Measurements from ENCODE around the gene ENTPD1.
A peak's percentile ranks its signal among the peaks of the same experiment; 100 is the strongest.
"Not testable (repeated sequence)": the region's sequence is repeated elsewhere in the genome, so short reads cannot be mapped to it uniquely, and the experiment has no call there.

The ENTPD1 gene

GRCh38 chr10:95908450-95908849 is 152.5 kb downstream of the ENTPD1 start:
- no peak overlapping the region for H3K4me2 ChIP-seq (ENCODE audit: insufficient read depth, low read length, poor library complexity, severe bottlenecking)
- DNase-seq (ENCODE audit: low spot score), result no peak
- H3K27me3 ChIP-seq (ENCODE audit: control insufficient read depth in 3 of 3, insufficient read depth in 3 of 3, low read depth in 1 of 3, low read length in 3 of 3), result peaks cover 0 to 4% (median 0%) of the 10 kb centered on the region in 3 experiments
- H2BK5ac ChIP-seq (ENCODE audit: low read length), result no peak overlapping the region
- no peaks in the 10 kb centered on the region for H3K79me1 ChIP-seq (ENCODE audit: low read depth, low read length)
- H4K91ac ChIP-seq (ENCODE audit: low read depth, low read length, poor library complexity), result no peak overlapping the region
- H3K14ac ChIP-seq (ENCODE audit: low read length), result no peak overlapping the region
- no CpG with 5 or more reads among the region's 4 CpGs for WGBS, 2 donors (ENCODE audit: extremely low coverage in 2 of 2, insufficient read length in 2 of 2, insufficient replicate concordance in 1 of 2)
- no peak overlapping the region for H3K9ac ChIP-seq (ENCODE audit: low read depth, low read length, poor library complexity)
- no peak overlapping the region for H2BK15ac ChIP-seq (ENCODE audit: low read length)
- H2AFZ ChIP-seq (ENCODE audit: low read length), result peak overlapping the region; percentile 99
- H2BK120ac ChIP-seq (ENCODE audit: low read depth, low read length), result no peak overlapping the region
- H3K23ac ChIP-seq (ENCODE audit: low read depth, low read length, poor library complexity), result no peak overlapping the region
- H3K18ac ChIP-seq (ENCODE audit: low read length), result no peak overlapping the region
- H3K4ac ChIP-seq (ENCODE audit: low read length), result no peak overlapping the region
- peaks cover 3 to 13% of the 10 kb centered on the region in 2 donors for H3K36me3 ChIP-seq (replicated peaks in 1 of 2; ENCODE audit: control insufficient read depth in 2 of 2, insufficient read depth in 2 of 2, low read length in 2 of 2)
- no peak overlapping the region for H4K8ac ChIP-seq (ENCODE audit: low read depth, low read length)
- peaks cover 0 to 2% of the 10 kb centered on the region in 2 donors for H3K4me1 ChIP-seq (ENCODE audit: control insufficient read depth in 2 of 2, insufficient read depth in 1 of 2, low read depth in 1 of 2, low read length in 2 of 2)
- H2AK5ac ChIP-seq (ENCODE audit: low read depth, low read length), result no peak overlapping the region
- H3K4me3 ChIP-seq (ENCODE audit: low read length in 2 of 2), result peak overlapping the region in 1 of 2 donors; percentile 92
- no peaks in the 10 kb centered on the region for H3K9me3 ChIP-seq (replicated peaks in 1 of 2; ENCODE audit: control insufficient read depth in 2 of 2, insufficient read depth in 1 of 2, low read depth in 1 of 2, low read length in 2 of 2)
- no peak overlapping the region for H3K27ac ChIP-seq (replicated peaks; ENCODE audit: low read length)
- no peak overlapping the region for H2BK12ac ChIP-seq (ENCODE audit: low read length)

GRCh38 chr10:95909561-95909960 is 153.6 kb downstream of the ENTPD1 start:
- no peak overlapping the region for H3K23ac ChIP-seq (ENCODE audit: low read depth, low read length, poor library complexity)
- no peaks in the 10 kb centered on the region for H3K9me3 ChIP-seq (replicated peaks in 1 of 2; ENCODE audit: control insufficient read depth in 2 of 2, insufficient read depth in 1 of 2, low read depth in 1 of 2, low read length in 2 of 2)
- peaks cover 0 to 2% of the 10 kb centered on the region in 2 donors for H3K4me1 ChIP-seq (ENCODE audit: control insufficient read depth in 2 of 2, insufficient read depth in 1 of 2, low read depth in 1 of 2, low read length in 2 of 2)
- H3K14ac ChIP-seq (ENCODE audit: low read length), result no peak overlapping the region
- H4K8ac ChIP-seq (ENCODE audit: low read depth, low read length), result no peak overlapping the region
- no peak for DNase-seq (ENCODE audit: low spot score)
- H2BK120ac ChIP-seq (ENCODE audit: low read depth, low read length), result no peak overlapping the region
- no peak overlapping the region for H3K4me2 ChIP-seq (ENCODE audit: insufficient read depth, low read length, poor library complexity, severe bottlenecking)
- H3K4ac ChIP-seq (ENCODE audit: low read length), result no peak overlapping the region
- no peak overlapping the region for H3K18ac ChIP-seq (ENCODE audit: low read length)
- peaks cover 0 to 4% (median 0%) of the 10 kb centered on the region in 3 experiments for H3K27me3 ChIP-seq (ENCODE audit: control insufficient read depth in 3 of 3, insufficient read depth in 3 of 3, low read depth in 1 of 3, low read length in 3 of 3)
- no peak overlapping the region for H3K27ac ChIP-seq (replicated peaks; ENCODE audit: low read length)
- H3K9ac ChIP-seq (ENCODE audit: low read depth, low read length, poor library complexity), result no peak overlapping the region
- H2AFZ ChIP-seq (ENCODE audit: low read length), result no peak overlapping the region
- no peaks in the 10 kb centered on the region for H3K79me1 ChIP-seq (ENCODE audit: low read depth, low read length)
- WGBS, 2 donors (ENCODE audit: extremely low coverage in 2 of 2, insufficient read length in 2 of 2, insufficient replicate concordance in 1 of 2), result no CpG with 5 or more reads among the region's 2 CpGs
- H2BK12ac ChIP-seq (ENCODE audit: low read length), result no peak overlapping the region
- no peak overlapping the region for H2BK5ac ChIP-seq (ENCODE audit: low read length)
- no peak overlapping the region for H3K4me3 ChIP-seq (ENCODE audit: low read length in 2 of 2)
- H3K36me3 ChIP-seq (replicated peaks in 1 of 2; ENCODE audit: control insufficient read depth in 2 of 2, insufficient read depth in 2 of 2, low read length in 2 of 2), result peaks cover 0 to 2% of the 10 kb centered on the region in 2 donors
- no peak overlapping the region for H4K91ac ChIP-seq (ENCODE audit: low read depth, low read length, poor library complexity)
- H2AK5ac ChIP-seq (ENCODE audit: low read depth, low read length), result no peak overlapping the region
- H2BK15ac ChIP-seq (ENCODE audit: low read length), result no peak overlapping the region

GRCh38 chr10:95916039-95916438 is 160.1 kb downstream of the ENTPD1 start:
- not testable (repeated sequence) for H3K79me1 ChIP-seq (ENCODE audit: low read depth, low read length); H3K14ac ChIP-seq (ENCODE audit: low read length); H3K9ac ChIP-seq (ENCODE audit: low read depth, low read length, poor library complexity); H2AK5ac ChIP-seq (ENCODE audit: low read depth, low read length); H3K23ac ChIP-seq (ENCODE audit: low read depth, low read length, poor library complexity); H4K91ac ChIP-seq (ENCODE audit: low read depth, low read length, poor library complexity); H2BK5ac ChIP-seq (ENCODE audit: low read length); H3K4me3 ChIP-seq (ENCODE audit: low read length in 2 of 2); H3K18ac ChIP-seq (ENCODE audit: low read length); H3K4ac ChIP-seq (ENCODE audit: low read length); H2AFZ ChIP-seq (ENCODE audit: low read length); H3K4me2 ChIP-seq (ENCODE audit: insufficient read depth, low read length, poor library complexity, severe bottlenecking); H3K4me1 ChIP-seq (ENCODE audit: control insufficient read depth in 2 of 2, insufficient read depth in 1 of 2, low read depth in 1 of 2, low read length in 2 of 2); H3K27ac ChIP-seq (replicated peaks; ENCODE audit: low read length); H4K8ac ChIP-seq (ENCODE audit: low read depth, low read length); DNase-seq (ENCODE audit: low spot score); H3K36me3 ChIP-seq (replicated peaks in 1 of 2; ENCODE audit: control insufficient read depth in 2 of 2, insufficient read depth in 2 of 2, low read length in 2 of 2); H3K27me3 ChIP-seq (ENCODE audit: control insufficient read depth in 3 of 3, insufficient read depth in 3 of 3, low read depth in 1 of 3, low read length in 3 of 3); H3K9me3 ChIP-seq (replicated peaks in 1 of 2; ENCODE audit: control insufficient read depth in 2 of 2, insufficient read depth in 1 of 2, low read depth in 1 of 2, low read length in 2 of 2); H2BK120ac ChIP-seq (ENCODE audit: low read depth, low read length); H2BK12ac ChIP-seq (ENCODE audit: low read length); H2BK15ac ChIP-seq (ENCODE audit: low read length)
